Tibial artery (tissue), 4 donors: ENCODE results near the gene ARHGEF33.

Source experiments
- DNase-seq, 2 donors: peaks; one replicate each; pipeline ENCODE4 v3.0.0-alpha.2; 2019
- H3K27ac ChIP-seq, 2 donors: fragments of 200-600 bp; sonication (generic) in 1 of 2; 1 replicate in 1 of 2; 2 replicates in 1 of 2; pipeline ENCODE4 v1.5.1; 2018 to 2019; ENCODE audit warnings: mild to moderate bottlenecking in 1 of 2
- H3K27me3 ChIP-seq, 2 donors: fragments of 200-600 bp; sonication (generic) in 1 of 2; one replicate each; pipeline versions ENCODE4 v1.5.1 to v1.6.0; 2016 to 2019
- H3K36me3 ChIP-seq, 3 donors: fragments of 200-600 bp; sonication (generic) in 2 of 3; one replicate each; pipeline ENCODE4 v1.5.1; 2016 to 2019; ENCODE audit warnings: mild to moderate bottlenecking in 2 of 3
- H3K4me1 ChIP-seq, 4 donors: fragments of 200-600 bp; sonication (generic) in 2 of 4; 1 replicate in 3 of 4; 2 replicates in 1 of 4; pipeline ENCODE4 v1.5.1; 2016 to 2019
- H3K4me3 ChIP-seq, 2 donors: fragments of 200-600 bp; sonication (generic) in 1 of 2; 1 replicate in 1 of 2; 2 replicates in 1 of 2; pipeline ENCODE4 v1.5.1; 2018 to 2019; ENCODE audit warnings: mild to moderate bottlenecking in 2 of 2
- H3K9me3 ChIP-seq, 3 donors: fragments of 200-600 bp; sonication (generic) in 1 of 3; one replicate each; pipeline ENCODE4 v1.5.1; 2016 to 2019
- CTCF ChIP-seq, 2 experiments: fragments of 200-600 bp in 1 of 2; fragments of 450-650 bp in 1 of 2; IDR thresholded peaks; one replicate each; pipeline ENCODE4 v1.5.1; 2017 to 2019; ENCODE audit warnings: antibody characterized with exemption in 2 of 2, mild to moderate bottlenecking in 1 of 2, moderate library complexity in 1 of 2
- intact Hi-C: fragments of 100-400 bp; cut with DNase I; formaldehyde crosslinking; loops from one replicate; pipeline ENCODE4 v1.15.0; 2023; ENCODE audit warnings: low total_unique reads

ARHGEF33 gene

GRCh38 chr2:39023649-39024048 lies 134.0 kb downstream of the ARHGEF33 start:
- Histone ChIP-seq H3K9me3 (no peaks in the 10 kb centered on the region), H3K4me3 (no peak overlapping the region), H3K27me3 (no peaks in the 10 kb centered on the region), H3K27ac (peak overlapping the region; percentile 18 to 42), H3K4me1 (peaks cover 0 to 51% (median 12%) of the 10 kb centered on the region in 4 donors), H3K36me3 (peaks cover 0 to 7% (median 0%) of the 10 kb centered on the region in 3 donors)
- TF ChIP-seq CTCF (IDR thresholded peaks at IDR 0.05): no peak
- no peak for DNase-seq
- intact Hi-C loops: no loop called here

GRCh38 chr2:39024833-39025232 lies 135.2 kb downstream of the ARHGEF33 start:
- peaks cover 0 to 12% (median 0%) of the 10 kb centered on the region in 3 donors for H3K36me3 ChIP-seq
- TF ChIP-seq CTCF (IDR thresholded peaks at IDR 0.05): no peak
- no peaks in the 10 kb centered on the region for H3K27me3 ChIP-seq

More at GRCh38 chr2:39024833-39025232, 135.2 kb downstream of the ARHGEF33 start:
- H3K9me3 ChIP-seq: no peaks in the 10 kb centered on the region
- intact Hi-C loops: no loop called here
- H3K4me3 ChIP-seq: no peak overlapping the region
- no peak for DNase-seq
- H3K4me1 ChIP-seq: peaks cover 0 to 43% (median 12%) of the 10 kb centered on the region in 4 donors
- H3K27ac ChIP-seq: peak overlapping the region in 1 of 2 donors; percentile 42
